ENCODE measurements around the gene DCST1. TPM values are rescaled to one million over a fixed set of nuclear protein-coding genes. Genes with fewer than 3 reads are reported as not detected.
"Not testable (repeated sequence)": the region's sequence is repeated elsewhere in the genome, so short reads cannot be mapped to it uniquely, and the experiment has no call there.

The DCST1 gene, protein sequence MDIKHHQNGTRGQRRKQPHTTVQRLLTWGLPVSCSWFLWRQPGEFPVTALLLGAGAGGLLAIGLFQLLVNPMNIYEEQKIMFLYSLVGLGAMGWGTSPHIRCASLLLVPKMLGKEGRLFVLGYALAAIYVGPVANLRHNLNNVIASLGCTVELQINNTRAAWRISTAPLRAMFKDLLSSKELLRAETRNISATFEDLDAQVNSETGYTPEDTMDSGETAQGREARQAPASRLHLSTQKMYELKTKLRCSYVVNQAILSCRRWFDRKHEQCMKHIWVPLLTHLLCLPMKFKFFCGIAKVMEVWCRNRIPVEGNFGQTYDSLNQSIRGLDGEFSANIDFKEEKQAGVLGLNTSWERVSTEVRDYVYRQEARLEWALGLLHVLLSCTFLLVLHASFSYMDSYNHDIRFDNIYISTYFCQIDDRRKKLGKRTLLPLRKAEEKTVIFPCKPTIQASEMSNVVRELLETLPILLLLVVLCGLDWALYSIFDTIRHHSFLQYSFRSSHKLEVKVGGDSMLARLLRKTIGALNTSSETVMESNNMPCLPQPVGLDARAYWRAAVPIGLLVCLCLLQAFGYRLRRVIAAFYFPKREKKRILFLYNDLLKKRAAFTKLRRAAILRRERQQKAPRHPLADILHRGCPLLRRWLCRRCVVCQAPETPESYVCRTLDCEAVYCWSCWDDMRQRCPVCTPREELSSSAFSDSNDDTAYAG
- total RNA-seq (not detected), polyA plus RNA-seq (not detected)

DNA sequence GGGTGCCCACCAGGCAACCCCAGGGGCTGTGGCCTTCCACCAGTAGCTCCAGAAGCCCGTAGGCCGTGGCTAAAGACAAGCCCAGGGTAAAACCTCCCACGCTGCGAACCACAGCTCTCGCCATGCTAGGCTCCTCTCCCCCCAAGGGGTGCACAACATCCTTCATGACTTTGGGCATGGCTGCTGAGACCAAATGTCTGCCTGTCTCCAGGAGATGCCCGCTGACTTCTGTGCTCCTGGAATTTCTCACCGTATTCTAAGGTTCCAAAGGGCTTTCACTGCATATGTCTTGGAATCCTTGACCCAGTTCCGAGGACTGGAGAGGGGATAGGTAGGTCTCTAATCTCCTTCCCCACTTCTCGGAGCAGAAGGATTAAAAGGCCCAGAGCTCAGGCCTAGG lies at the start of gene DCST1, which contains the start of gene DCST2:
DCST1 (plus strand) TSS at position 301 of the 400 bp plus-strand sequence. CDS start 213 bp downstream, outside the sequence.
DCST2 (minus strand) TSS at position 258 of the 400 bp plus-strand sequence; CDS start at position 178, 80 bp downstream.
- no peak for TF ChIP-seq HNF4G (IDR thresholded peaks at IDR 0.05)
- no peak for TF ChIP-seq REST (IDR thresholded peaks at IDR 0.05)
- TF ChIP-seq SP1 (IDR thresholded peaks at IDR 0.05) = no peak
- TF ChIP-seq TAF1 (conservative IDR thresholded peaks at IDR 0.05) = no peak
- H3K4me3 ChIP-seq (ENCODE audit: low read depth in 1 of 3, low read length in 3 of 3) = no peak within 1 kb of the TSS
- peaks cover 0 to 7% (median 2%) of the 10 kb centered on the region in 4 donors for H3K4me1 ChIP-seq (ENCODE audit: control insufficient read depth in 4 of 4, insufficient read depth in 4 of 4, low read length in 3 of 4)
- no peak for DNase-seq (ENCODE audit: low spot score)
- no peak within 1 kb of the TSS for H3K27ac ChIP-seq (ENCODE audit: low read depth in 1 of 2, low read length in 2 of 2)
- H3K36me3 ChIP-seq (ENCODE audit: control insufficient read depth in 4 of 4, insufficient read depth in 3 of 4, low read depth in 1 of 4, low read length in 3 of 4) = no peaks in the 10 kb centered on the region
- 95% methylated on average over 9 of the region's 9 CpGs for WGBS
- H3K9me3 ChIP-seq (ENCODE audit: control insufficient read depth in 4 of 4, low read length in 3 of 4) = no peaks in the 10 kb centered on the region
- H3K9ac ChIP-seq (ENCODE audit: low read depth in 1 of 2, low read length in 2 of 2) = no peak within 1 kb of the TSS
- H3K27me3 ChIP-seq (ENCODE audit: control insufficient read depth in 4 of 4, insufficient read depth in 4 of 4, low read length in 3 of 4) = no peaks in the 10 kb centered on the region

DNA sequence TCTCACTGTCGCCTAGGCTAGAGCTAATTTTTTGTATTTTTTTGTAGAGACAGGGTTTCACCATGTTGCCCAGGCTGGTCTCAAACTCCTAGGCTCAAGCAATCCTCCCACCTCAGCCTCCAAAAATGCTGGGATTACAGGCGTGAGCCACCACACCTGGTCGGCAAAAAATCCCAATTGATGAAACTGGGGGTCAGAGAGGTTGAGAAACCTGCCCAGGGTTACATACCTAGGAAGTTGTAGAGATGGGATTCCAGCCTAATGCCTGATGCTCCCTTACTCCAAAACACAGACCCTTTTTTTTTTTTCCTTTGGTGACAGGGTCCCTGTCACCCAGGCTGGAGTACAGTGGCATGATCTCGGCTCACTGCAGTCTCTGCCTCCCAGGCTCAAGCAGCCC lies 46.9 kb upstream of the DCST1 start:
- not testable (repeated sequence) for H3K9me3 ChIP-seq (ENCODE audit: control insufficient read depth in 4 of 4, low read length in 3 of 4); H3K36me3 ChIP-seq (ENCODE audit: control insufficient read depth in 4 of 4, insufficient read depth in 3 of 4, low read depth in 1 of 4, low read length in 3 of 4); H3K27me3 ChIP-seq (ENCODE audit: control insufficient read depth in 4 of 4, insufficient read depth in 4 of 4, low read length in 3 of 4); H3K9ac ChIP-seq (ENCODE audit: low read depth in 1 of 2, low read length in 2 of 2); H3K27ac ChIP-seq (ENCODE audit: low read depth in 1 of 2, low read length in 2 of 2); DNase-seq (ENCODE audit: low spot score); H3K4me3 ChIP-seq (ENCODE audit: low read depth in 1 of 3, low read length in 3 of 3)
- H3K4me1 ChIP-seq (ENCODE audit: control insufficient read depth in 4 of 4, insufficient read depth in 4 of 4, low read length in 3 of 4) = peaks cover 8 to 35% (median 24%) of the 10 kb centered on the region in 4 donors
- WGBS = 92% methylated on average over 4 of the region's 4 CpGs

- Histone ChIP-seq H3K36me3 (ENCODE audit: control insufficient read depth in 4 of 4, insufficient read depth in 3 of 4, low read depth in 1 of 4, low read length in 3 of 4) (peaks cover 0 to 9% (median 5%) of the 10 kb centered on the region in 4 donors), H3K9ac (ENCODE audit: low read depth in 1 of 2, low read length in 2 of 2) (no peak overlapping the region), H3K4me3 (ENCODE audit: low read depth in 1 of 3, low read length in 3 of 3) (no peak overlapping the region), H3K27ac (ENCODE audit: low read depth in 1 of 2, low read length in 2 of 2) (no peak overlapping the region), H3K9me3 (ENCODE audit: control insufficient read depth in 4 of 4, low read length in 3 of 4) (no peaks in the 10 kb centered on the region), H3K27me3 (ENCODE audit: control insufficient read depth in 4 of 4, insufficient read depth in 4 of 4, low read length in 3 of 4) (no peaks in the 10 kb centered on the region), H3K4me1 (ENCODE audit: control insufficient read depth in 4 of 4, insufficient read depth in 4 of 4, low read length in 3 of 4) (peaks cover 8 to 34% (median 24%) of the 10 kb centered on the region in 4 donors)
- no peak for DNase-seq (ENCODE audit: low spot score)
- 42% methylated on average over 6 of the region's 6 CpGs for WGBS
- TF ChIP-seq GABPA (IDR thresholded peaks at IDR 0.05 in 1 of 2, conservative IDR thresholded peaks at IDR 0.05 in 1 of 2) = no peak
- no peak for TF ChIP-seq NR2F2 (IDR thresholded peaks at IDR 0.05)
- TF ChIP-seq REST (IDR thresholded peaks at IDR 0.05) = peak; percentile 10
- TF ChIP-seq EGR1 (IDR thresholded peaks at IDR 0.05; ENCODE audit: low read depth in 2 of 2) = no peak
- no peak for TF ChIP-seq ZBTB33 (IDR thresholded peaks at IDR 0.05)
- no peak for TF ChIP-seq FOXA2 (IDR thresholded peaks at IDR 0.05)
- peak; percentile 52 for TF ChIP-seq SP1 (IDR thresholded peaks at IDR 0.05)
- peak; percentile 89 for TF ChIP-seq YY1 (IDR thresholded peaks at IDR 0.05)
- TF ChIP-seq RXRA (IDR thresholded peaks at IDR 0.05) = peak; percentile 57 to 69
- no peak for TF ChIP-seq MAX (IDR thresholded peaks at IDR 0.05)
- TF ChIP-seq HNF4A (conservative IDR thresholded peaks at IDR 0.05) = peak; percentile 67 to 68
Observed at GRCh38 chr1:154987326-154987725, 46.3 kb upstream of the DCST1 start.

Measured in liver (tissue), 9 donors.